BJ (cell line): Measurements from ENCODE around the gene CACNA1C. TPM values are rescaled to one million over a fixed set of nuclear protein-coding genes. Genes with fewer than 3 reads are reported as not detected.

ENCODE experiments used
- CTCF ChIA-PET: fragments of 350-600 bp; formaldehyde crosslinking; extraction: SDS; loops from one replicate; lab custom pipeline; 2021; ENCODE audit warnings: antibody characterized with exemption, inconsistent platforms; lab: Yijun Ruan, JAX
- POLR2A ChIA-PET: fragments of 300-600 bp; sonication (Branson Sonifier 250); formaldehyde crosslinking; extraction: SDS; loops from one replicate; lab custom pipeline; 2021; ENCODE audit warnings: antibody characterized with exemption; lab: Charles Lee
- DNase-seq: peaks from one replicate; pipeline ENCODE4 v3.0.0-alpha.2; 2011; ENCODE audit warnings: low read depth
- H3K27me3 ChIP-seq: 2 replicates; pipeline ENCODE4 v1.6.0; 2011; ENCODE audit warnings: low read length; ENCODE audit not compliant: control insufficient read depth, insufficient read depth
- H3K36me3 ChIP-seq: 2 replicates; pipeline ENCODE4 v1.5.1; 2011; ENCODE audit warnings: low read length; ENCODE audit not compliant: control insufficient read depth, insufficient read depth
- H3K4me3 ChIP-seq: 2 replicates; pipeline ENCODE4 v1.5.1; 2011; ENCODE audit warnings: low read depth, mild to moderate bottlenecking, control low read depth, low read length
- CTCF ChIP-seq: IDR thresholded peaks from 2 replicates; pipeline ENCODE4 v1.5.1; 2011; ENCODE audit warnings: low read depth, mild to moderate bottlenecking, control low read depth, inconsistent platforms, low read length, moderate library complexity; ENCODE audit not compliant: insufficient read depth
- polyA plus RNA-seq: library from polyadenylated mRNA; depleted of rRNA; stranded (reverse); fragments of >200 nt; gene quantifications from 2 replicates; pipeline ENCODE4 v1.2.3, GENCODE V29; 2011

Gene CACNA1C
- polyA plus RNA-seq, 1 experiment, result 14.7 TPM

- H3K4me3 ChIP-seq, result no peak overlapping the region
- TF ChIP-seq CTCF, result no peak
- no peaks in the 10 kb centered on the region for H3K27me3 ChIP-seq
- CTCF ChIA-PET, result interaction anchor here (0.6 kb wide), 1 partner anchor 149 kb away, joined by 3 read pairs; no protein-coding TSS in a partner anchor
- H3K36me3 ChIP-seq, result peaks cover 9% of the 10 kb centered on the region
- POLR2A ChIA-PET, result no interaction called here
- DNase-seq, result no peak
These were observed 60.5 kb downstream of the CACNA1C start for GRCh38 chr12:2113119-2113912.

- POLR2A ChIA-PET, result no interaction called here
- CTCF ChIA-PET, result no interaction called here
- H3K27me3 ChIP-seq, result no peaks in the 10 kb centered on the region
- H3K4me3 ChIP-seq, result no peak overlapping the region
- peaks cover 10% of the 10 kb centered on the region for H3K36me3 ChIP-seq
- TF ChIP-seq CTCF, result no peak
- DNase-seq, result no peak
These were observed 61.3 kb downstream of the CACNA1C start for GRCh38 chr12:2114071-2114470.

GRCh38 chr12:2115101-2115845, 62.5 kb downstream of the CACNA1C start:
- no peak for DNase-seq
- H3K4me3 ChIP-seq, result no peak overlapping the region
- ChIA-PET POLR2A (no interaction called here), CTCF (no interaction called here)
- TF ChIP-seq CTCF, result no peak
- H3K27me3 ChIP-seq, result no peaks in the 10 kb centered on the region
- peaks cover 10% of the 10 kb centered on the region for H3K36me3 ChIP-seq

- no peak for TF ChIP-seq CTCF
- Histone ChIP-seq H3K36me3 (peaks cover 15% of the 10 kb centered on the region), H3K4me3 (no peak overlapping the region), H3K27me3 (no peaks in the 10 kb centered on the region)
- CTCF ChIA-PET, result no interaction called here
- POLR2A ChIA-PET, result no interaction called here
- no peak for DNase-seq
These were observed 64.8 kb downstream of the CACNA1C start for GRCh38 chr12:2117541-2117940.

GRCh38 chr12:2118061-2118460, 65.3 kb downstream of the CACNA1C start:
- Histone ChIP-seq H3K36me3 (peaks cover 15% of the 10 kb centered on the region), H3K27me3 (no peaks in the 10 kb centered on the region), H3K4me3 (no peak overlapping the region)
- DNase-seq, result no peak
- ChIA-PET CTCF (no interaction called here), POLR2A (no interaction called here)
- TF ChIP-seq CTCF, result no peak
